ENCODE measurements around the gene RUNX3.

Gene RUNX3

DNA sequence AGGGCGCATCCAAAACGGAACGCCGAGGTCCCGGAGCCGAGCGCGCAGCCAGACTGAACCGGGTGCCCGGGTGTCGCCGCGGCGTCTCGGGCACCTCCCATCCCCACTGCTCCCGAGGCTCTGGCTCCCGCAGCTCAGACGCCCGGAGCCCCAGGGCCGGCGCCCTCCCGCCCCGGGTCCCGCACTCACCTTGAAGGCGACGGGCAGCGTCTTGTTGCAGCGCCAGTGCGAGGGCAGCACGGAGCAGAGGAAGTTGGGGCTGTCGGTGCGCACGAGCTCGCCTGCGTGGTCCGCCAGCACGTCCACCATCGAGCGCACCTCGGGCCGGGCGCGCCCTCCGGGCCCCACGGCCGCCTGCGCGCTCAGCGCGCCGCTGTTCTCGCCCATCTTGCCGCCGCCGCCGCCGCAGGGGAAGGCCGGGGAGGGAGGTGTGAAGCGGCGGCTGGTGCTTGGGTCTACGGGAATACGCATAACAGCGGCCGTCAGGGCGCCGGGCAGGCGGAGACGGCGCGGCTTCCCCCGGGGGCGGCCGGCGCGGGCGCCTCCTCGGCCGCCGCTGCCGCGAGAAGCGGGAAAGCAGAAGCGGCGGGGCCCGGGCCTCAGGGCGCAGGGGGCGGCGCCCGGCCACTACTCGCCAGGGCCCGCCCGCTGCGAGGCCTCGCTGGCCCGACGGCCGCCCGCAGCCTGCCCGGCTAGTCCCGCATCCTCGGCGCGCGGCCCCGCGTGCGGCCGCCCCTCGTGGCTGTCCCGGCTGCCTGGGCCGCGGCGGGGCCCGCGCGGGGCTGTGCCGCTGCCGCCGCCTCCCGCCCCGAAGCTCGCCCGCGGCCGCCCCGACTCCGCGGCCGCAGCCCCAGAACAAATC, 447 bp downstream of the RUNX3 start (continued):
- no peak for TF ChIP-seq ZBTB11 (tag by site-specific recombination; conservative IDR thresholded peaks at IDR 0.05; ENCODE audit: low read depth)
- no peak for TF ChIP-seq ZNF394 (tag by site-specific recombination; IDR thresholded peaks at IDR 0.05; ENCODE audit: borderline replicate concordance)
- TF ChIP-seq HIC1 (tag by site-specific recombination; IDR thresholded peaks at IDR 0.05), result no peak
- TF ChIP-seq ZSCAN4 (tag by site-specific recombination; IDR thresholded peaks at IDR 0.05), result no peak
- TF ChIP-seq ZNF26 (tag by site-specific recombination; IDR thresholded peaks at IDR 0.05), result no peak
- TF ChIP-seq, protein P1, sequence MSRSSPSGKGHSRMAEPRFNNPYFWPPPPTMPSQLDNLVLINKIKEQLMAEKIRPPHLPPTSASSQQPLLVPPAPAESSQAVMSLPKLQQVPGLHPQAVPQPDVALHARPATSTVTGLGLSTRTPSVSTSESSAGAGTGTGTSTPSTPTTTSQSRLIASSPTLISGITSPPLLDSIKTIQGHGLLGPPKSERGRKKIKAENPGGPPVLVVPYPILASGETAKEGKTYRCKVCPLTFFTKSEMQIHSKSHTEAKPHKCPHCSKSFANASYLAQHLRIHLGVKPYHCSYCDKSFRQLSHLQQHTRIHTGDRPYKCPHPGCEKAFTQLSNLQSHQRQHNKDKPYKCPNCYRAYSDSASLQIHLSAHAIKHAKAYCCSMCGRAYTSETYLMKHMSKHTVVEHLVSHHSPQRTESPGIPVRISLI (tag by site-specific recombination; IDR thresholded peaks at IDR 0.05), result no peak
- TF ChIP-seq ZNF785 (tag by site-specific recombination; IDR thresholded peaks at IDR 0.05), result no peak

DNA sequence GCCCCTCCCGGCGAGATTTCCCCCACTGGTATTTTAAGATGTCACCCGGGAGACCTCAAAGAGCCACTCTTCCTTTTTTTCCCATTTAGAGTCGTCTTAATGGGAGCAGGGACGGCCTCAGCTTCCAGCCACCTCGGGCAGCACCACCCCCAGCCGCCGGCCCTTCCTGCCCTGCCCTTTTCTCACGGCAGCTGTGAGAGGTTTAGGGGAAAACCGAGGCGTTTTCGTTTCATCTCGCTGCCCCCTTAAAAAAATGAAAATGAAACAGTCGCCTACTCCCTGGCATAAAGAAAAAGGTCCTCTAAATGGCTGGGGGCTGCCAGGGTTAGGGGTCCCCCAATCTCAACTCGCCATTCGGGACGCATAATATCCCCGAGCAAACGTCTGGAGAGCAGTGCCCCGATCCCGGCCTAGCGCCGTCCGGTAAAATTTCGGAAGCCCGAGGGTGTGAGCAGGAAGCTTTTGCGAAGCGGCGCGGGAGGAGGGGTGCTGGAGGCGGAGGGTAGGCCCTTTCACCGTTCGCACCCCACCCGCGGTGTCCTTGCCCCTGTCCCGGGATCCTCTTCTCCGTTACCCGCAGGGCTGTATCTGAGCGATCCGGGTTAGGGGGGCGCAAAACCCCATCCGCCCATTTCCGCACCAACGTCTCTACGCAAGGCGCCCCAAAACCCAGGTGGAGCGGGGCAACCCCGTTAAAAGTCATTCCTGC, 1.2 kb downstream of the RUNX3 start:
- H3K4me1 ChIP-seq (ENCODE audit: control insufficient read depth, insufficient read depth, low read length), result peaks cover 3% of the 10 kb centered on the region; the same call in 1 of the 2 replicates
- no peaks in the 10 kb centered on the region for H3K9me3 ChIP-seq (ENCODE audit: control insufficient read depth, insufficient read depth, low read depth, low read length)
- ChIA-PET POLR2A (no interaction called here), CTCF (no interaction called here)
- TF ChIP-seq ZBTB10 (tag by site-specific recombination; IDR thresholded peaks at IDR 0.05), result 0 out of 2 replicates have a peak, but pooled peaks have one; percentile 41
- TF ChIP-seq HOXD13 (CRISPR knock-in tag; IDR thresholded peaks at IDR 0.05; ENCODE audit: borderline replicate concordance), result no peak
- TF ChIP-seq ZNF843 (tag by site-specific recombination; IDR thresholded peaks at IDR 0.05), result no peak
- H3K27ac ChIP-seq (ENCODE audit: extremely low read depth, low read depth, low read length), result no peak overlapping the region
- peak overlapping the region; percentile 33 for H3K4me3 ChIP-seq (ENCODE audit: low read depth, low read length)
- H3K36me3 ChIP-seq (ENCODE audit: control insufficient read depth in 2 of 2, insufficient read depth in 1 of 2, low read length in 2 of 2), result peaks cover 0 to 4% of the 10 kb centered on the region in 2 experiments; a peak in 1 of 3 replicates

All from HEK293 (cell line).